SK-N-MC (cell line): Measurements from ENCODE around the gene LIPA.

Experiments
- DNase-seq: peaks from one replicate; pipeline ENCODE4 v3.0.0-alpha.2; 2011; ENCODE audit warnings: low read depth, low spot score
- H3K27ac ChIP-seq: fragments of 200-600 bp; sonication (generic); 2 replicates; pipeline ENCODE4 v1.5.1; 2016; ENCODE audit warnings: mixed run types
- H3K36me3 ChIP-seq: fragments of 200-600 bp; sonication (generic); 2 replicates; pipeline ENCODE4 v1.6.1; 2017; ENCODE audit warnings: antibody characterized with exemption, low read length, mixed read lengths; ENCODE audit not compliant: insufficient read depth
- H3K4me3 ChIP-seq: fragments of 200-600 bp; sonication (generic); 2 replicates; pipeline ENCODE4 v1.5.1; 2016
- H3K9ac ChIP-seq: fragments of 200-600 bp; sonication (generic); 2 replicates; pipeline ENCODE4 v1.8.0; 2017; ENCODE audit warnings: mixed run types, mixed read lengths; ENCODE audit not compliant: insufficient read length
- H3K9me3 ChIP-seq: fragments of 200-600 bp; sonication (generic); 2 replicates; pipeline ENCODE4 v1.6.1; 2017; ENCODE audit warnings: low read depth, mild to moderate bottlenecking, antibody characterized with exemption, low read length, moderate library complexity, mixed read lengths
- EZH2 ChIP-seq: fragments of 200-600 bp; sonication (generic); IDR thresholded peaks from one replicate; pipeline ENCODE4 v1.6.1; 2017; ENCODE audit warnings: antibody characterized with exemption
- FOXP2 ChIP-seq: optimal IDR thresholded peaks from 2 replicates; pipeline ENCODE3; 2011; ENCODE audit warnings: mild to moderate bottlenecking, moderate library complexity; ENCODE audit not compliant: insufficient read depth; ENCODE audit errors: extremely low read length, control extremely low read depth
- POLR2AphosphoS5 ChIP-seq: IDR thresholded peaks from 2 replicates; pipeline ENCODE4 v1.6.1; 2012; ENCODE audit warnings: mild to moderate bottlenecking, low read depth, low read length, borderline replicate concordance

Gene LIPA

DNA sequence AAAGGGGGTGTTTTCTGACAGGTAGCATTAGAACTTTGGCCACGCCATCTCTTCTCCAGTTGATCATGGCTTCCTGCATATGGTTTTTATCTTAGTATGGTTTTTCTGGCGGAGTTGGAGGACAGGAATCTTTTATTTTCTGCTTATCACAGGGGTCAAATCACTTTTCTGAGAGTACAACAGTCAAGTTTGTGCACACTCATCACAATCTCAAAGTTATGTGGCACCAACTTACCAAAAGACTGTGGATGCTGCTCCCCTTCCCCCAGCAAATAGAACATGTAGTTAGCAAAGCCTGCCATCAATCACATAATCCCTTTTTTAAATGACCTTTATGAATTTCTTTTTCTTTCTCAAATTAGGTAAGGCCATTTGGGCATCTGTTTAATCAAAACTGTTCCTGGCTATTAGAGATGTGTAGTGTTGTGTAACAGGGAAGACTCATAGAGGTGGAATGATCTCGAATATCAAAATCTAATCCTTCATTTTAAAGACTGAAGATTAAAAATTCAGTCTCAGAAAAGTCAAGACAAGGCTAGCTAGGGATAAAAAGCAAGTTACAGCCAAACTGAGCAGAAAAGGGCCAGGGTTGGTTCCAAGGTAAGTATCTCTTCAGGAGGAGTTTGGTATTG is 40.7 kb downstream of the LIPA start:
- H3K4me3 ChIP-seq, result no peak overlapping the region
- no peaks in the 10 kb centered on the region for H3K36me3 ChIP-seq
- no peak overlapping the region for H3K9ac ChIP-seq
- H3K27ac ChIP-seq, result no peak overlapping the region
- no peaks in the 10 kb centered on the region for H3K9me3 ChIP-seq
- no peak for DNase-seq
- TF ChIP-seq POLR2AphosphoS5 (no peak), FOXP2 (no peak), EZH2 (no peak)

DNA sequence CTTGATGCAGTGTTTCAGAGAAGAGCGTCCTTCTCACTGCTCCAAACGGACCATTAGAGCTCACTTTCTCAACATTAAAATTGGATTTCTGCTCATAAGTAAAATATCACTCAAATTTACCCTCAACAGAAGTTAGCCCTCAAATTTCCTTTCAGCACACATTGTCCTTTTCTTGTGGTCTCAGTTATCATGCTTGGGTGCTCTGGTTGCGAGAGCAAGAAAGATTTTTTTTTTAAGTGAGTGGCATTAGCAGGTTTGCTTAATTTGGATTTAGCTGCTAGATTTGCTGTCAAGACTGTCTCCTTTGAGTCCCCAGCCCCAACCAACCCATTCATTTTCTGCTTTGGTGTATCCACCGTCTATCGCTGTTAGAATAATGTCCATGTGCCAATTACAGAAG is 41.9 kb downstream of the LIPA start:
- Histone ChIP-seq H3K9ac (no peak overlapping the region), H3K4me3 (no peak overlapping the region), H3K9me3 (no peaks in the 10 kb centered on the region), H3K27ac (no peak overlapping the region), H3K36me3 (no peaks in the 10 kb centered on the region)
- TF ChIP-seq POLR2AphosphoS5, result no peak
- no peak for TF ChIP-seq FOXP2
- no peak for TF ChIP-seq EZH2
- no peak for DNase-seq

DNA sequence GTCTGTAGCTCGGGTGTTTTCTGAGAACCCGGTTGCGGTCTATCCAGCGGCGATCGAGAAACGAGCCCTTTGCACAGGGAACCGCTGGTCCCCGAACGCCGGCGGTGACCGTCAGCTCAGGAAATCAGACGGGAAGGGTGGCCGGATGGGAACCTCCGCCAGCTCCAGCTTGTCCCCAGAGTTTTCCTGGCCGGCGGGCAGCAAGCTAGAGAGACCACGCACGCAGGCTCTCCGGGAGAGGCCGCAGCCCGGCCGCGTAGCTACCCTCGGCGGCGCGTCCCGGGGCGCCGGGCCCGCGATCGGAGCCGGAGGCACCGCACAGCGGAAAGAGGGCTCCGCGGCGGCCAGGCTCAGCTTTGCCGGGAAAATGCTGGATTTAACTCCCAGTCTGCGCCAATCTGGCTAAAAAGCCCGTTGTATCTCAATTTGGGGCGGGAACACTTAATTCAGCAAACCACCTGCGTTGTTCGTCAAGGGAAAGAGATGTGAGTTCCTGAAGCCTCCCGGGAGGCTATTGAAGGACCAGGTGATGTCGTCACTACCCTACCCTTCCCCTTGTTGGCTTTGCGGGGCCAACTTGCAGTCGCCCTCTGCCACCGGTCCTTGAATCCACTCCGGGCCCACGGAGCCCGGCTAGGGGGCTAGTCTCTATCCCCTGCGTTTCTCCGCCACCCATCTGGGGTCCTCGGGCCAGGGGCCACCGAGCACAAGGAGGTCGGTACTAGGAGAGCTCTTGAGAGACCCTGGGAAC is 43.6 kb downstream of the LIPA start:
- no peaks in the 10 kb centered on the region for H3K36me3 ChIP-seq
- no peak for DNase-seq
- H3K27ac ChIP-seq, result no peak overlapping the region
- no peak for TF ChIP-seq POLR2AphosphoS5
- TF ChIP-seq EZH2, result no peak
- TF ChIP-seq FOXP2, result no peak
- H3K9me3 ChIP-seq, result no peaks in the 10 kb centered on the region
- H3K9ac ChIP-seq, result no peak overlapping the region
- no peak overlapping the region for H3K4me3 ChIP-seq

DNA sequence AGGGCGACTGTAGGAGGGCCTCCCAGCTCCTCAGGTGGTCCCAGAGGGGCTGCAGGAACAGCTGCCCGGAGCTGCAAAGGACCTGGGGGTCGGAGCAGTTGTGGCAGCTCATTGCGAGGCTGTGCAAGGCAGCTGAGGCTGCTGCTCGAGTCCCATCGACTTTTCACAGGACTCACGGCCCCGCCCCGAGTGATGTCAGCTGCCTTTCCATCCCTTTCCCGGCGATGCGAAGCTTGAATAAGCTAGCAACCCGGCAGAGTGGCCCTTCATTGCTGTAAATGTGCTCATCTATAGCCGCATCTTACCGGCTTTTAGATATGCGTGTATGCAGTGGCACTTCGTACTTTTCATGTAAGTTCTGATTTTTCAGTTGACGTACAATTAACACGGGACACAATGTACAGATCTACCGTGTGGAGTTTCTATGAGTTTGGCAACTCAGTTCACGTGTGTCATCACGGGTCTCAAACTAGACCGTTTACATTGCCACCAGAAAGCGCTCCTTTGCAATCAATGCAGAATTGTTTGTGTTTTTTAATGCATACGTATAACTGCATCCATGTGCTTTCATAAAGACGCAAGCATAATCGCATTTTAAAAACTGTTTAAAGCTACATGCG is 44.3 kb downstream of the LIPA start, which contains the start of gene CH25H:
CH25H (minus strand) TSS at position 137 of the 620 bp plus-strand sequence; CDS start at position 112, 25 bp downstream.
- no peak for TF ChIP-seq EZH2
- TF ChIP-seq POLR2AphosphoS5, result no peak
- no peak for TF ChIP-seq FOXP2
- H3K27ac ChIP-seq, result no peak within 1 kb of the TSS

DNA sequence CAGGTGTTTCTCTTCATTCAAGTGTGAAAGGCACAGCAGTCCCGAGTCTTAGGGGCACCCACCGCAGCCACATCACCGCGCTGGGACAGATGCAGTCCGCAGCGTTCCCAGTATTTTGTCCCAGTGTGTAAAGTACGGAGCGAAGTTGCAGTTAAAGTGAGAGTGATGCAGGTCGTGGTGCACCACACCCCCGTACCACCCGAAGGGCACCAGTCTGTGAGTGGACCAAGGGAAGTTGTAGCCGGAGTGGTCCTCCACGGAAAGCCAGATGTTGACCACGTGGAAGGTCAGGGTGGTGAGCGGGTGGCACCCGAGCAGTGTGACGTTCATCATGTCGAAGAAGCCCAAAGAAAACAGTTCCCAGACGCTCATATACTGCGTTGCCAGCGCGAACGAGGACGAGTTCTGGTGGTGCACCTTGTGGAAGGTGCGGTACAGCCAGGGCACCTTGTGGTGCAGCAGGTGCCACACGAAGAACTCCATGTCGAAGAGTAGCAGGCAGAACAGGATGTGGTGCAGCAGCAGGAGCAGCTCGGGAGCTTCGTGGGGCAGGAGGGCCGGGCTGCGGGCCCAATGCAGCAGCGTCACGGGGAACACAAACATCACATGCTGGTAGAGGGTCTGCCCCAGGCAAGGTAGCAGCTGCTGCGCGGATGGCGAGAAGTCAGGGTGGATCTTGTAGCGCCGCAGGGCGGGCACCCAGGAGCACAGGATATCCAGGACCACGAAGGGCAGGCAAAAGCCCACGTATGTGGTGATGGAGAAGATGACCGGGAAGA is 45.0 kb downstream of the LIPA start:
- H3K27ac ChIP-seq, result no peak overlapping the region
- H3K9ac ChIP-seq, result no peak overlapping the region
- DNase-seq, result no peak
- no peaks in the 10 kb centered on the region for H3K9me3 ChIP-seq
- no peaks in the 10 kb centered on the region for H3K36me3 ChIP-seq
- no peak for TF ChIP-seq POLR2AphosphoS5
- no peak for TF ChIP-seq EZH2
- no peak for TF ChIP-seq FOXP2
- H3K4me3 ChIP-seq, result no peak overlapping the region

More for the DNA sequence above, 44.3 kb downstream of the LIPA start, which contains the start of gene CH25H:
- H3K4me3 ChIP-seq, result no peak within 1 kb of the TSS
- H3K36me3 ChIP-seq, result no peaks in the 10 kb centered on the region
- no peak within 1 kb of the TSS for H3K9ac ChIP-seq
- H3K9me3 ChIP-seq, result no peaks in the 10 kb centered on the region
- no peak for DNase-seq

DNA sequence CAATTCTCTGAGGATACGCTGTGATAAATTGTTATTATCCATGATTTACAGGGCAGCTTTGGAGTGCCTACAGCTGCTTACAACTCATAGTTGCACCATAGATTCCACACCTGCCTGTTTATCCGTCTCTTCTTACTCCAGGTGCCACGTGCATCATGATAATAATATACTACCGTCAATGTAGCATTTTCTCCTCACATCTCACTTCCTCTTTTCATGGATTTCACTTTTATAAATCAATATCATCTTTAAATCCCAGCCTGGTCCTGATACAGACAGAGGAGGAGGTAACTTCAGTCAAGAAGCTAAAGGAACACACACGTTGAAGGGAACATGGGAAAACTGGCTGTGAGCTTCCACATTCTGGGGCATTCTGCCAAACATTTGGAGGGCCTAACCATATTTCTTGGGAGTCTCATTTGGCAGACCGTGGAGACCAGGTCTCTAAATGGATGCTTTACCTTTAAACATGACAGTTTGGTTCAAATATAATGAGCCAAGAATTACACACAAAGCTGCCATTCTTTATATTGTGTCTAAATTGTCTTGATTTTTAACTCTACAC is 46.9 kb downstream of the LIPA start:
- TF ChIP-seq POLR2AphosphoS5 (no peak), FOXP2 (no peak), EZH2 (no peak)
- Histone ChIP-seq H3K4me3 (no peak overlapping the region), H3K27ac (no peak overlapping the region), H3K9me3 (no peaks in the 10 kb centered on the region), H3K36me3 (no peaks in the 10 kb centered on the region), H3K9ac (no peak overlapping the region)
- no peak for DNase-seq

DNA sequence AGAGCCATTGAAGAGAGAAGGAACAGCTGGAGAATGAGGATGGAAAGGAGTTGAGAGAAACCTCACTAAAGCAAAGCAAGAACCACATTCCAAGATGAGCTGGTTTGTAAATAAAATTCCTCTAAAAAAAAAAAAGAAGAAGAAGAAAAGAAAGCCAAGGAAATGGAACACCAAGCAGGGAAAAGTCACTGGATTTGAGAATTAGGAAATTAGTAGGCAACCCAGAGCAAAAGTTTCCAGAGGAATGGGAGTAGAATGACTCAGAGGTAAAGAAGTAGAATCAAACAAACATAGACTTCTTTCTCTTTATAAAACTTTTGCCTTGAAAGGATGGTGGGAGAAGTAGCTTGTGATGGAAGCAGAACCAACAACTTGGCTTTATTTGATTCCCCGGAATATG is 48.3 kb downstream of the LIPA start:
- Histone ChIP-seq H3K4me3 (no peak overlapping the region), H3K36me3 (no peaks in the 10 kb centered on the region), H3K27ac (no peak overlapping the region), H3K9me3 (no peaks in the 10 kb centered on the region), H3K9ac (no peak overlapping the region)
- DNase-seq, result no peak
- TF ChIP-seq EZH2 (no peak), FOXP2 (no peak), POLR2AphosphoS5 (no peak)
